Heart right ventricle (tissue), 16 donors: ENCODE data around the gene ARID5B. TPM values are rescaled to one million over a fixed set of nuclear protein-coding genes. Genes with fewer than 3 reads are reported as not detected.
A peak's percentile ranks its signal among the peaks of the same experiment; 100 is the strongest.

Experiments
- ATAC-seq, 8 donors: fragments of 200-7000 bp; cut with Tn5 transposase; one replicate each; pipeline ENCODE4 v1.9.1; 2020; ENCODE audit warnings: mild to moderate bottlenecking in 8 of 8, moderate library complexity in 8 of 8, moderate number of reproducible peaks in 1 of 8
- DNase-seq, 2 donors: peaks; one replicate each; pipeline ENCODE4 v3.0.0-alpha.2; 2020
- H3K27ac ChIP-seq, 10 donors: fragments of 200-600 bp; sonication (generic) in 2 of 10; one replicate each; pipeline versions ENCODE4 v1.5.0 to v1.8.0; 2020 to 2022; ENCODE audit warnings: mild to moderate bottlenecking in 3 of 10
- H3K27me3 ChIP-seq, 7 donors: fragments of 200-600 bp; one replicate each; pipeline ENCODE4 v1.8.0; 2021 to 2022; ENCODE audit warnings: mild to moderate bottlenecking in 2 of 7
- H3K36me3 ChIP-seq, 9 donors: fragments of 200-600 bp; sonication (generic) in 1 of 9; one replicate each; pipeline versions ENCODE4 v1.5.0 to v1.8.0; 2020 to 2022; ENCODE audit warnings: mild to moderate bottlenecking in 2 of 9
- H3K4me1 ChIP-seq, 9 donors: fragments of 200-600 bp; sonication (generic) in 1 of 9; one replicate each; pipeline versions ENCODE4 v1.5.0 to v1.8.0; 2020 to 2022; ENCODE audit warnings: mild to moderate bottlenecking in 4 of 9
- H3K4me3 ChIP-seq, 10 donors: fragments of 200-600 bp; sonication (generic) in 2 of 10; one replicate each; pipeline versions ENCODE4 v1.5.0 to v1.8.0; 2020 to 2022; ENCODE audit warnings: mild to moderate bottlenecking in 7 of 10, moderate library complexity in 2 of 10
- H3K9me3 ChIP-seq, 11 donors: fragments of 200-600 bp in 10 of 11; sonication (generic) in 2 of 11; one replicate each; pipeline versions ENCODE4 v1.5.0 to v1.8.0; 2013 to 2022; ENCODE audit warnings: mild to moderate bottlenecking in 2 of 11, control low read depth in 1 of 11, moderate library complexity in 1 of 11
- CTCF ChIP-seq, 9 donors: fragments of 200-600 bp; sonication (generic) in 2 of 9; IDR thresholded peaks; one replicate each; pipeline versions ENCODE4 v1.5.0 to v1.8.0; 2021 to 2022; ENCODE audit warnings: antibody characterized with exemption in 9 of 9, mild to moderate bottlenecking in 5 of 9, moderate library complexity in 1 of 9
- WGBS, 2 donors: extraction: QIAGEN DNeasy Blood & Tissue Kit; methylation state at CpG; one replicate each; pipeline ENCODE4 v1.1.7; 2013; ENCODE audit warnings: inconsistent platforms in 1 of 2; 5-methylcytosine and 5-hydroxymethylcytosine counted together
- intact Hi-C, 10 donors: fragments of 100-400 bp; cut with DNase I; formaldehyde crosslinking; loops; one replicate each; pipeline versions ENCODE4 v1.11.1 to v1.14.2; 2022
- polyA plus RNA-seq, 2 donors: library from polyadenylated mRNA; stranded (reverse); fragments of 200-250 nt; gene quantifications; one replicate each; pipeline ENCODE4 v1.2.3, GENCODE V29; 2013
- total RNA-seq, 10 donors: library from RNA; stranded (reverse); fragmentation: NEBNext Ultra II Directional in 3 of 10; extraction: Animal tissue kit (Norgen Biotek cat#: 25700) in 3 of 10; gene quantifications; one replicate each; pipeline versions ENCODE4 v1.2.1 to v1.2.4, GENCODE V29; 2021 to 2023
- donor health status: Arrhythmogenic right ventricular cardiomyopathy.
- donor health status: ischemic (EF 13 %, LVEDD 7.1; RV severe dilation, severe dysfunction).
- donor health status: healthy with polysubstance abuse.
- donor health status: DM: no; HTN: yes; CAD: no.
- donor health status: DM: no; HTN: no; CAD: no.
- donor health status: ischemic (EF 25% LVEDD 6.9; RV normal size, moderate dysfunction).
- donor health status: ischemic (EF 25% LVEDD 5.7; RV mildly dilated, moderate dysfunction).
- donor health status: healthy.
- donor health status: DM: yes; HTN: yes; CAD: no.
- donor health status: Ischemic cardiomyopathy.
- donor health status: ischemic (EF 35%, LVEDD 5.7; RV mildly dilated, moderate dysfunction).
- donor health status: nonischemic (EF 11% LVEDD 7.7; RV severe dilation, severe dysfunction).
- donor health status: DM: yes; HTN: yes; CAD: no.
- donor health status: PGD.
- donor health status: ischemic (EF 29% LVEDD 5.4; RV normal size, mild dysfunction).
- donor health status: nonischemic (EF 23%, LVEDD 6.1; RV moderate dilation, normal function).

ARID5B gene
- total and polyA plus RNA-seq, 12 donors, result 5.3 to 108 (median 25.5) TPM

GRCh38 chr10:62062752-62063512 lies 161.4 kb downstream of the ARID5B start:
- Histone ChIP-seq H3K4me1 (peaks cover 21 to 70% (median 51%) of the 10 kb centered on the region in 9 donors), H3K27ac (peak overlapping the region in 9 of 10 donors; percentile 49 to 77 (median 63)), H3K27me3 (no peaks in the 10 kb centered on the region), H3K4me3 (no peak overlapping the region), H3K36me3 (peaks cover 0 to 97% (median 23%) of the 10 kb centered on the region in 9 donors), H3K9me3 (no peaks in the 10 kb centered on the region)
- ATAC-seq (no peak), DNase-seq (no peak)
- WGBS, 2 donors, result 95 to 97% methylated on average over 4 of the region's 4 CpGs
- intact Hi-C loops, result no loop called here
- TF ChIP-seq CTCF (IDR thresholded peaks at IDR 0.05), result no peak

- no peaks in the 10 kb centered on the region for H3K9me3 ChIP-seq
- intact Hi-C loops, result no loop called here
- H3K27ac ChIP-seq, result peak overlapping the region; percentile 49 to 77 (median 66)
- peaks cover 12 to 68% (median 50%) of the 10 kb centered on the region in 9 donors for H3K4me1 ChIP-seq
- WGBS, 2 donors, result 48 to 61% methylated on average over 3 of the region's 3 CpGs
- TF ChIP-seq CTCF (IDR thresholded peaks at IDR 0.05), result no peak
- no peak overlapping the region for H3K4me3 ChIP-seq
- DNase-seq, result no peak
- peak in 7 of 8 donors; percentile 55 to 88 (median 71) for ATAC-seq
- H3K36me3 ChIP-seq, result peaks cover 0 to 97% (median 22%) of the 10 kb centered on the region in 9 donors
- no peaks in the 10 kb centered on the region for H3K27me3 ChIP-seq
Measured at GRCh38 chr10:62063795-62064472, 162.4 kb downstream of the ARID5B start.

GRCh38 chr10:62067560-62067959 lies 166.1 kb downstream of the ARID5B start:
- WGBS, 2 donors, result 98 to 100% methylated on average over 1 of the region's 1 CpG
- H3K4me3 ChIP-seq, result no peak overlapping the region
- peaks cover 0 to 99% (median 33%) of the 10 kb centered on the region in 9 donors for H3K36me3 ChIP-seq
- no peaks in the 10 kb centered on the region for H3K27me3 ChIP-seq
- intact Hi-C loops, result no loop called here
- H3K9me3 ChIP-seq, result no peaks in the 10 kb centered on the region
- H3K27ac ChIP-seq, result no peak overlapping the region
- ATAC-seq, result no peak
- TF ChIP-seq CTCF (IDR thresholded peaks at IDR 0.05), result no peak
- H3K4me1 ChIP-seq, result peaks cover 0 to 64% (median 42%) of the 10 kb centered on the region in 9 donors
- DNase-seq, result no peak

GRCh38 chr10:62068464-62068863 lies 167.0 kb downstream of the ARID5B start:
- Histone ChIP-seq H3K4me1 (peaks cover 2 to 62% (median 47%) of the 10 kb centered on the region in 9 donors), H3K36me3 (peaks cover 0 to 99% (median 38%) of the 10 kb centered on the region in 9 donors), H3K27ac (peak overlapping the region in 4 of 10 donors; percentile 2 to 55 (median 50)), H3K4me3 (no peak overlapping the region), H3K27me3 (no peaks in the 10 kb centered on the region), H3K9me3 (no peaks in the 10 kb centered on the region)
- no peak for DNase-seq
- 91 to 96% methylated on average over 7 of the region's 7 CpGs for WGBS, 2 donors
- no peak for ATAC-seq
- intact Hi-C loops, result no loop called here
- no peak for TF ChIP-seq CTCF (IDR thresholded peaks at IDR 0.05)
